OCI-LY3 (cell line): Measurements from ENCODE around the gene MRPS23.

Source experiments
- EZH2phosphoT487 ChIP-seq: fragments of 200-600 bp; shearing (Covaris generic); IDR thresholded peaks from 2 replicates; pipeline ENCODE4 v1.6.1; 2018; ENCODE audit warnings: antibody characterized with exemption, mixed run types, low read depth
- TF ChIP-seq, protein P1 (sequence below): fragments of 200-600, 300-600 bp; sonication (generic); IDR thresholded peaks from 2 replicates; pipeline ENCODE4 v1.5.1; 2014; ENCODE audit warnings: antibody characterized with exemption, low read length, low read depth

DNA sequence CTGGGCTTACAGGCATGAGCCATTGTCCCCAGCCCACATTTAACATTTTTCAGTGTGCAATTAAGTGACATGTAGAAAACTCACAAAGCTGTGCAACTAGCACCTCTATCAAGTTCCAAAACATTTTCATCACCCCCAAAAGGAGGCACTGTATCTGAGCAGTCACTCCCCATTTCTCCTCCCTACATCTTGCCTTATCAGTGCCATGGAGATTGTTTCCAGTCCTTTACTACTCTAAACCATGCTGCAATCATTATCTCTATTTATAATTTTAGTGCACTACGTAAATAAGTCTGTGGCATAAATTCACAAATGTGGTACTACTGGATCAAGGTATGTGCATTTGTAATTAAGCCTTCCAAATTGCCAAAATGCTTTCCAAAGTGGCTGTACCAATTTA is 7.6 kb downstream of the MRPS23 start:
- TF ChIP-seq, protein P1, sequence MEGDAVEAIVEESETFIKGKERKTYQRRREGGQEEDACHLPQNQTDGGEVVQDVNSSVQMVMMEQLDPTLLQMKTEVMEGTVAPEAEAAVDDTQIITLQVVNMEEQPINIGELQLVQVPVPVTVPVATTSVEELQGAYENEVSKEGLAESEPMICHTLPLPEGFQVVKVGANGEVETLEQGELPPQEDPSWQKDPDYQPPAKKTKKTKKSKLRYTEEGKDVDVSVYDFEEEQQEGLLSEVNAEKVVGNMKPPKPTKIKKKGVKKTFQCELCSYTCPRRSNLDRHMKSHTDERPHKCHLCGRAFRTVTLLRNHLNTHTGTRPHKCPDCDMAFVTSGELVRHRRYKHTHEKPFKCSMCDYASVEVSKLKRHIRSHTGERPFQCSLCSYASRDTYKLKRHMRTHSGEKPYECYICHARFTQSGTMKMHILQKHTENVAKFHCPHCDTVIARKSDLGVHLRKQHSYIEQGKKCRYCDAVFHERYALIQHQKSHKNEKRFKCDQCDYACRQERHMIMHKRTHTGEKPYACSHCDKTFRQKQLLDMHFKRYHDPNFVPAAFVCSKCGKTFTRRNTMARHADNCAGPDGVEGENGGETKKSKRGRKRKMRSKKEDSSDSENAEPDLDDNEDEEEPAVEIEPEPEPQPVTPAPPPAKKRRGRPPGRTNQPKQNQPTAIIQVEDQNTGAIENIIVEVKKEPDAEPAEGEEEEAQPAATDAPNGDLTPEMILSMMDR, result no peak
- no peak for TF ChIP-seq EZH2phosphoT487
